ENCODE measurements around the gene ADRA1B. TPM values are rescaled to one million over a fixed set of nuclear protein-coding genes. Genes with fewer than 3 reads are reported as not detected.

ADRA1B gene
- total RNA-seq, 2 donors from 2014 or later, result 0.60 to 0.68 TPM

GRCh38 chr5:159888860-159889259, 27.4 kb upstream of the ADRA1B start:
- Histone ChIP-seq H3K27ac (ENCODE audit: low read depth, low read length) (no peak overlapping the region), H3K9me3 (ENCODE audit: control insufficient read depth, low read length) (no peaks in the 10 kb centered on the region), H3K4me3 (ENCODE audit: low read length) (no peak overlapping the region), H3K36me3 (ENCODE audit: control insufficient read depth, insufficient read depth, low read length) (no peaks in the 10 kb centered on the region), H3K9ac (ENCODE audit: extremely low read depth, low read length, poor library complexity, severe bottlenecking) (no peak overlapping the region), H3K4me1 (ENCODE audit: control insufficient read depth, insufficient read depth, low read length) (peaks cover 3% of the 10 kb centered on the region), H3K27me3 (ENCODE audit: control insufficient read depth, insufficient read depth, low read length, poor library complexity, severe bottlenecking) (no peaks in the 10 kb centered on the region)
- Mint-ChIP-seq H3K4me1 (peaks cover 8% of the 10 kb centered on the region), H3K27me3 (ENCODE audit: insufficient read depth) (peaks cover 4% of the 10 kb centered on the region), H3K36me3 (ENCODE audit: low read depth) (no peaks in the 10 kb centered on the region), H3K27ac (no peak overlapping the region), H3K9me3 (no peaks in the 10 kb centered on the region), H3K4me3 (no peak overlapping the region)
- 80 to 91% methylated on average over 1 to 5 of the region's 5 CpGs for WGBS, 2 experiments (ENCODE audit: insufficient coverage in 1 of 2, insufficient read length in 1 of 2)
- no peak for TF ChIP-seq CTCF (conservative IDR thresholded peaks at IDR 0.05)
- DNase-seq, result no peak

GRCh38 chr5:159890141-159890540, 26.1 kb upstream of the ADRA1B start:
- DNase-seq, result no peak
- no peak overlapping the region for H3K27ac ChIP-seq (ENCODE audit: low read depth, low read length)
- no peak overlapping the region for H3K4me3 ChIP-seq (ENCODE audit: low read length)
- Mint-ChIP-seq H3K4me3 (no peak overlapping the region), H3K27me3 (ENCODE audit: insufficient read depth) (peaks cover 4% of the 10 kb centered on the region), H3K4me1 (peaks cover 10% of the 10 kb centered on the region), H3K27ac (no peak overlapping the region), H3K9me3 (no peaks in the 10 kb centered on the region), H3K36me3 (ENCODE audit: low read depth) (no peaks in the 10 kb centered on the region)
- H3K27me3 ChIP-seq (ENCODE audit: control insufficient read depth, insufficient read depth, low read length, poor library complexity, severe bottlenecking), result no peaks in the 10 kb centered on the region
- H3K9me3 ChIP-seq (ENCODE audit: control insufficient read depth, low read length), result no peaks in the 10 kb centered on the region
- 82 to 83% methylated on average over 1 of the region's 1 CpG for WGBS, 2 experiments (ENCODE audit: insufficient coverage in 1 of 2, insufficient read length in 1 of 2)
- H3K4me1 ChIP-seq (ENCODE audit: control insufficient read depth, insufficient read depth, low read length), result peaks cover 3% of the 10 kb centered on the region
- no peak overlapping the region for H3K9ac ChIP-seq (ENCODE audit: extremely low read depth, low read length, poor library complexity, severe bottlenecking)
- no peak for TF ChIP-seq CTCF (conservative IDR thresholded peaks at IDR 0.05)
- no peaks in the 10 kb centered on the region for H3K36me3 ChIP-seq (ENCODE audit: control insufficient read depth, insufficient read depth, low read length)

- TF ChIP-seq CTCF (conservative IDR thresholded peaks at IDR 0.05), result no peak
- H3K27ac ChIP-seq (ENCODE audit: low read depth, low read length), result no peak overlapping the region
- H3K27me3 Mint-ChIP-seq (ENCODE audit: insufficient read depth), result peaks cover 4% of the 10 kb centered on the region
- no peaks in the 10 kb centered on the region for H3K9me3 Mint-ChIP-seq
- H3K4me3 Mint-ChIP-seq, result no peak overlapping the region
- no peaks in the 10 kb centered on the region for H3K9me3 ChIP-seq (ENCODE audit: control insufficient read depth, low read length)
- peak overlapping the region; percentile 87 for H3K27ac Mint-ChIP-seq
- no peaks in the 10 kb centered on the region for H3K36me3 Mint-ChIP-seq (ENCODE audit: low read depth)
- H3K9ac ChIP-seq (ENCODE audit: extremely low read depth, low read length, poor library complexity, severe bottlenecking), result no peak overlapping the region
- peaks cover 3% of the 10 kb centered on the region for H3K4me1 ChIP-seq (ENCODE audit: control insufficient read depth, insufficient read depth, low read length)
- no peaks in the 10 kb centered on the region for H3K36me3 ChIP-seq (ENCODE audit: control insufficient read depth, insufficient read depth, low read length)
- 84 to 88% methylated on average over 4 to 5 of the region's 5 CpGs for WGBS, 2 experiments (ENCODE audit: insufficient coverage in 1 of 2, insufficient read length in 1 of 2)
- no peak overlapping the region for H3K4me3 ChIP-seq (ENCODE audit: low read length)
- no peaks in the 10 kb centered on the region for H3K27me3 ChIP-seq (ENCODE audit: control insufficient read depth, insufficient read depth, low read length, poor library complexity, severe bottlenecking)
- peak; percentile 69 for DNase-seq
- H3K4me1 Mint-ChIP-seq, result peaks cover 12% of the 10 kb centered on the region
These were observed 24.9 kb upstream of the ADRA1B start for GRCh38 chr5:159891371-159891770.
